A549 (cell line): ENCODE data around the gene TSPAN15. TPM values are rescaled to one million over a fixed set of nuclear protein-coding genes. Genes with fewer than 3 reads are reported as not detected.

ENCODE experiments used
- ATAC-seq, 2 experiments: fragments of 200-7000 bp in 1 of 2; fragments of >200 bp in 1 of 2; cut with Nextera tagmentation in 1 of 2; cut with Tn5 transposase in 1 of 2; 3 replicates each; pipeline versions ENCODE4 v1.8.0 to v1.9.1; 2018 to 2020; ENCODE audit warnings: mild to moderate bottlenecking in 1 of 2, moderate library complexity in 1 of 2
- CTCF ChIA-PET: fragments of 300-600 bp; sonication (Branson Sonifier 250); formaldehyde crosslinking; extraction: SDS; loops from one replicate; lab custom pipeline; 2021; ENCODE audit warnings: antibody characterized with exemption, inconsistent platforms; lab: Yijun Ruan, JAX
- POLR2A ChIA-PET: fragments of 350-600 bp; formaldehyde crosslinking; extraction: SDS; loops from one replicate; lab custom pipeline; 2021; ENCODE audit warnings: antibody characterized with exemption, inconsistent platforms; lab: Yijun Ruan, JAX
- DNase-seq, 2 experiments: peaks; one replicate each; pipeline versions ENCODE4 v3.0.0 to v3.0.0-alpha.2; 2011 to 2016; ENCODE audit warnings: low read depth in 1 of 2, low spot score in 1 of 2
- FAIRE-seq: peaks from 2 replicates; lab custom pipeline; 2011; peaks lifted over from hg19 to GRCh38; lab: Jason Lieb, UNC
- H3K27ac ChIP-seq, 2 experiments: fragments of >200 bp; sonication (Bioruptor Twin); formaldehyde crosslinking; 3 replicates each; pipeline ENCODE4 v1.5.1; 2016 to 2017
- H3K4me1 ChIP-seq: fragments of >200 bp; sonication (Bioruptor Twin); formaldehyde crosslinking; 3 replicates; pipeline ENCODE4 v1.6.1; 2016
- H3K4me2 ChIP-seq: fragments of >200 bp; sonication (Bioruptor Twin); formaldehyde crosslinking; 3 replicates; pipeline ENCODE4 v1.6.1; 2016
- H3K4me3 ChIP-seq: fragments of >200 bp; sonication (Bioruptor Twin); formaldehyde crosslinking; 3 replicates; pipeline ENCODE4 v1.5.1; 2016
- H3K9me3 ChIP-seq: fragments of >200 bp; sonication (Bioruptor Twin); formaldehyde crosslinking; 3 replicates; pipeline ENCODE4 v1.6.1; 2016
- BHLHE40 ChIP-seq: IDR thresholded peaks from 2 replicates; pipeline ENCODE4 v1.6.1; 2012; ENCODE audit warnings: low read depth, low read length, inconsistent platforms
- CHD2 ChIP-seq: fragments of 150-350 bp; IDR thresholded peaks from 2 replicates; pipeline ENCODE4 v1.6.1; 2014; ENCODE audit warnings: low read length; ENCODE audit not compliant: partially characterized antibody
- CHD4 ChIP-seq: fragments of 200-600 bp; sonication (generic); IDR thresholded peaks from 2 replicates; pipeline ENCODE4 v1.6.1; 2016; ENCODE audit warnings: antibody characterized with exemption, mild to moderate bottlenecking, borderline replicate concordance
- ESRRA ChIP-seq: fragments of 150-350 bp; IDR thresholded peaks from 2 replicates; pipeline ENCODE4 v1.6.1; 2014; ENCODE audit warnings: mild to moderate bottlenecking, low read length, borderline replicate concordance
- FOSL2 ChIP-seq, 2 experiments: fragments of 450-650 bp in 1 of 2; fragments of >200 bp in 1 of 2; sonication (Bioruptor Twin) in 1 of 2; formaldehyde crosslinking; IDR thresholded peaks; 2 replicates each; pipeline versions ENCODE4 v1.5.0 to v1.6.1; 2016 to 2020; ENCODE audit warnings: mild to moderate bottlenecking in 1 of 2, moderate library complexity in 1 of 2
- HDAC2 ChIP-seq: fragments of 200-600 bp; sonication (generic); IDR thresholded peaks from 2 replicates; pipeline ENCODE4 v1.6.1; 2016
- HEYL ChIP-seq: fragments of 250-450 bp; sonication (Bioruptor Pico); IDR thresholded peaks from 2 replicates; pipeline ENCODE4 v1.8.0; 2021; ENCODE audit warnings: mild to moderate bottlenecking, moderate library complexity
- HOXB13 ChIP-seq: fragments of 250-450 bp; sonication (Bioruptor Pico); IDR thresholded peaks from 2 replicates; pipeline ENCODE4 v1.5.0; 2020; ENCODE audit warnings: low read depth, mild to moderate bottlenecking, moderate library complexity
- JUN ChIP-seq, 2 experiments: fragments of >200 bp; sonication (Bioruptor Twin); formaldehyde crosslinking; IDR thresholded peaks; 2 replicates in 1 of 2; 3 replicates in 1 of 2; pipeline ENCODE4 v1.6.1; 2016 to 2017
- KDM5A ChIP-seq: fragments of 200-600 bp; sonication (generic); IDR thresholded peaks from 2 replicates; pipeline ENCODE4 v1.6.1; 2016; ENCODE audit warnings: antibody characterized with exemption, mild to moderate bottlenecking
- NFE2L2 ChIP-seq: fragments of 150-350 bp; conservative IDR thresholded peaks from 2 replicates; pipeline ENCODE4 v1.6.1; 2014; ENCODE audit warnings: low read length
- NPAS2 ChIP-seq: fragments of 250-450 bp; sonication (Bioruptor Pico); IDR thresholded peaks from 2 replicates; pipeline ENCODE4 v1.8.0; 2022; ENCODE audit warnings: mild to moderate bottlenecking, moderate library complexity, borderline replicate concordance
- POLR2A ChIP-seq: IDR thresholded peaks from 2 replicates; pipeline ENCODE4 v1.6.1; 2012; ENCODE audit warnings: mild to moderate bottlenecking, low read length
- RAD21 ChIP-seq, 2 experiments: fragments of >200 bp in 1 of 2; sonication (Bioruptor Twin) in 1 of 2; formaldehyde crosslinking in 1 of 2; IDR thresholded peaks in 1 of 2; conservative IDR thresholded peaks in 1 of 2; 2 replicates in 1 of 2; 3 replicates in 1 of 2; pipeline ENCODE4 v1.6.1; 2012 to 2018; ENCODE audit warnings: inconsistent platforms in 1 of 2
- RARB ChIP-seq: fragments of 250-450 bp; sonication (Bioruptor Pico); IDR thresholded peaks from 2 replicates; pipeline ENCODE4 v1.8.0; 2021; ENCODE audit warnings: mild to moderate bottlenecking, moderate library complexity
- RCOR1 ChIP-seq: fragments of 150-350 bp; IDR thresholded peaks from 2 replicates; pipeline ENCODE4 v1.6.1; 2014; ENCODE audit warnings: antibody characterized with exemption, low read length, low read depth
- RNF2 ChIP-seq: fragments of 200-600 bp; sonication (generic); IDR thresholded peaks from 2 replicates; pipeline ENCODE4 v1.6.1; 2016; ENCODE audit warnings: low read depth, mild to moderate bottlenecking, antibody characterized with exemption, moderate library complexity, borderline replicate concordance
- SMC3 ChIP-seq: fragments of >200 bp; sonication (Bioruptor Twin); formaldehyde crosslinking; IDR thresholded peaks from 3 replicates; pipeline ENCODE4 v1.6.1; 2018; ENCODE audit warnings: inconsistent platforms
- SREBF2 ChIP-seq: fragments of 450-650 bp; IDR thresholded peaks from 2 replicates; pipeline ENCODE4 v1.6.1; 2014; ENCODE audit warnings: mild to moderate bottlenecking, moderate library complexity
- TP53 ChIP-seq: fragments of 250-450 bp; sonication (Bioruptor Pico); IDR thresholded peaks from 2 replicates; pipeline ENCODE4 v1.5.0; 2021; ENCODE audit warnings: mild to moderate bottlenecking, moderate library complexity
- ZFP36 ChIP-seq: fragments of 450-650 bp; IDR thresholded peaks from 2 replicates; pipeline ENCODE4 v1.6.1; 2014; ENCODE audit warnings: borderline replicate concordance; ENCODE audit not compliant: partially characterized antibody
- ZNF302 ChIP-seq: fragments of 250-450 bp; sonication (Bioruptor Pico); IDR thresholded peaks from 2 replicates; pipeline ENCODE4 v1.9.0; 2021; ENCODE audit warnings: inconsistent platforms, mild to moderate bottlenecking, moderate library complexity
- WGBS: methylation state at CpG from one replicate; pipeline ENCODE4 v1.1.6; 2017; ENCODE audit errors: missing lambda C conversion rate; 5-methylcytosine and 5-hydroxymethylcytosine counted together
- polyA plus RNA-seq, 4 experiments: library from polyadenylated mRNA; depleted of rRNA in 3 of 4; stranded (reverse); fragments of >200 nt; fragmentation: RNase III in 1 of 4; extraction: RNeasy Plus Mini Kit Qiagen cat#74134 plus additional on column Dnase treatment in 1 of 4; gene quantifications; 2 replicates in 3 of 4; 3 replicates in 1 of 4; pipeline ENCODE4 v1.2.3, GENCODE V29; 2011 to 2017
- TF ChIP-seq, protein P1 (sequence below): fragments of >200 bp; sonication (Bioruptor Twin); formaldehyde crosslinking; IDR thresholded peaks from 3 replicates; pipeline ENCODE4 v1.5.1; 2016
- TF ChIP-seq, protein P2 (sequence below): fragments of >200 bp; sonication (Bioruptor Twin); formaldehyde crosslinking; IDR thresholded peaks from 3 replicates; pipeline ENCODE4 v1.6.1; 2016
- TF ChIP-seq, protein P3 (sequence below): fragments of >200 bp; sonication (Bioruptor Twin); formaldehyde crosslinking; IDR thresholded peaks from 2 replicates; pipeline ENCODE4 v1.6.1; 2016
- TF ChIP-seq, protein P4 (sequence below): fragments of 450-650 bp; IDR thresholded peaks from 2 replicates; pipeline ENCODE4 v1.6.1; 2014; ENCODE audit warnings: antibody characterized with exemption
- TF ChIP-seq, protein P5 (sequence below): IDR thresholded peaks from 2 replicates; pipeline ENCODE4 v1.6.1; 2012; ENCODE audit warnings: low read depth, borderline replicate concordance
- TF ChIP-seq, protein P6 (sequence below): IDR thresholded peaks from 2 replicates; pipeline ENCODE4 v1.6.1; 2012

The TSPAN15 gene
- polyA plus RNA-seq, 2 of the 4 experiments (the other 2 are of a cell fraction), result 49.3 to 89.6 TPM

DNA sequence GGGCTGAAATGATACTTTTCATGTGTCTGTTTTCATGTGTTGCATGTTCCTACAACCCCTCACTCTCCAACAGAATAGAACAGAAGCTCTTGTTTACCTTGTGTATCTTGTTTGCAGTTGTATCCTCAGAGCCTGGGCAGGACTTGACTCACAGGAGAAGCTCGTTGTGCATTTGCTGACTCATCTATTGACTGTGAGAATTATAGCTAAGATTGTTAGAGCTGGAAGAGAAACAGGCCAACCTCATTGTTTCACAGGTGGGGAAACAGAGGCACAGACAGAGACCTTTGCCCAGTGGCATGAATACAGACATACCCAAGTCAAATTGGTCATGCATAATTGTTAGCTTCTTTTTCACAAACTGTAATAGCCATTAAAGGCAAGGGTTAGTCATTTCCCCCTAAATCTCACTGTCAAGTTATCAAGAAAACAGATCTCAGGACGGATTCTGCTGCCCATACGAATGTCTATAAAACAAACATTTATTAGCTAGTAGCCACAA is 4.6 kb upstream of the TSPAN15 start (continued):
- TF ChIP-seq, protein P1, sequence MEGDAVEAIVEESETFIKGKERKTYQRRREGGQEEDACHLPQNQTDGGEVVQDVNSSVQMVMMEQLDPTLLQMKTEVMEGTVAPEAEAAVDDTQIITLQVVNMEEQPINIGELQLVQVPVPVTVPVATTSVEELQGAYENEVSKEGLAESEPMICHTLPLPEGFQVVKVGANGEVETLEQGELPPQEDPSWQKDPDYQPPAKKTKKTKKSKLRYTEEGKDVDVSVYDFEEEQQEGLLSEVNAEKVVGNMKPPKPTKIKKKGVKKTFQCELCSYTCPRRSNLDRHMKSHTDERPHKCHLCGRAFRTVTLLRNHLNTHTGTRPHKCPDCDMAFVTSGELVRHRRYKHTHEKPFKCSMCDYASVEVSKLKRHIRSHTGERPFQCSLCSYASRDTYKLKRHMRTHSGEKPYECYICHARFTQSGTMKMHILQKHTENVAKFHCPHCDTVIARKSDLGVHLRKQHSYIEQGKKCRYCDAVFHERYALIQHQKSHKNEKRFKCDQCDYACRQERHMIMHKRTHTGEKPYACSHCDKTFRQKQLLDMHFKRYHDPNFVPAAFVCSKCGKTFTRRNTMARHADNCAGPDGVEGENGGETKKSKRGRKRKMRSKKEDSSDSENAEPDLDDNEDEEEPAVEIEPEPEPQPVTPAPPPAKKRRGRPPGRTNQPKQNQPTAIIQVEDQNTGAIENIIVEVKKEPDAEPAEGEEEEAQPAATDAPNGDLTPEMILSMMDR, result no peak
- peak; percentile 98 for TF ChIP-seq ZNF302 (CRISPR knock-in tag)
- TF ChIP-seq ZFP36, result no peak
- no peak for TF ChIP-seq BHLHE40
- peak; percentile 76 for TF ChIP-seq NFE2L2
- TF ChIP-seq, protein P2, sequence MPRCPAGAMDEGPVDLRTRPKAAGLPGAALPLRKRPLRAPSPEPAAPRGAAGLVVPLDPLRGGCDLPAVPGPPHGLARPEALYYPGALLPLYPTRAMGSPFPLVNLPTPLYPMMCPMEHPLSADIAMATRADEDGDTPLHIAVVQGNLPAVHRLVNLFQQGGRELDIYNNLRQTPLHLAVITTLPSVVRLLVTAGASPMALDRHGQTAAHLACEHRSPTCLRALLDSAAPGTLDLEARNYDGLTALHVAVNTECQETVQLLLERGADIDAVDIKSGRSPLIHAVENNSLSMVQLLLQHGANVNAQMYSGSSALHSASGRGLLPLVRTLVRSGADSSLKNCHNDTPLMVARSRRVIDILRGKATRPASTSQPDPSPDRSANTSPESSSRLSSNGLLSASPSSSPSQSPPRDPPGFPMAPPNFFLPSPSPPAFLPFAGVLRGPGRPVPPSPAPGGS, result 0 out of 3 replicates have a peak, but pooled peaks have one; percentile 19
- TF ChIP-seq, protein P3, sequence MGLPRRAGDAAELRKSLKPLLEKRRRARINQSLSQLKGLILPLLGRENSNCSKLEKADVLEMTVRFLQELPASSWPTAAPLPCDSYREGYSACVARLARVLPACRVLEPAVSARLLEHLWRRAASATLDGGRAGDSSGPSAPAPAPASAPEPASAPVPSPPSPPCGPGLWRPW, result no peak
- no peak for TF ChIP-seq RNF2
- TF ChIP-seq TP53 (CRISPR knock-in tag), result peak; percentile 32; the same call in 1 of the 2 replicates
- TF ChIP-seq NPAS2, result peak; percentile 53; the same call in 1 of the 2 replicates
- no peak for TF ChIP-seq KDM5A
- no peak for TF ChIP-seq RCOR1
- no peak for TF ChIP-seq CHD4
- peak; percentile 59; the same call in 1 of the 2 replicates for TF ChIP-seq RARB
- TF ChIP-seq, protein P4, sequence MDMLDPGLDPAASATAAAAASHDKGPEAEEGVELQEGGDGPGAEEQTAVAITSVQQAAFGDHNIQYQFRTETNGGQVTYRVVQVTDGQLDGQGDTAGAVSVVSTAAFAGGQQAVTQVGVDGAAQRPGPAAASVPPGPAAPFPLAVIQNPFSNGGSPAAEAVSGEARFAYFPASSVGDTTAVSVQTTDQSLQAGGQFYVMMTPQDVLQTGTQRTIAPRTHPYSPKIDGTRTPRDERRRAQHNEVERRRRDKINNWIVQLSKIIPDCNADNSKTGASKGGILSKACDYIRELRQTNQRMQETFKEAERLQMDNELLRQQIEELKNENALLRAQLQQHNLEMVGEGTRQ, result no peak
- no peak for TF ChIP-seq SREBF2
- TF ChIP-seq, protein P5, sequence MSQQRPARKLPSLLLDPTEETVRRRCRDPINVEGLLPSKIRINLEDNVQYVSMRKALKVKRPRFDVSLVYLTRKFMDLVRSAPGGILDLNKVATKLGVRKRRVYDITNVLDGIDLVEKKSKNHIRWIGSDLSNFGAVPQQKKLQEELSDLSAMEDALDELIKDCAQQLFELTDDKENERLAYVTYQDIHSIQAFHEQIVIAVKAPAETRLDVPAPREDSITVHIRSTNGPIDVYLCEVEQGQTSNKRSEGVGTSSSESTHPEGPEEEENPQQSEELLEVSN, result no peak
- no peak for TF ChIP-seq HDAC2
- TF ChIP-seq HOXB13, result peak; percentile 83
- no peak for TF ChIP-seq CHD2

DNA sequence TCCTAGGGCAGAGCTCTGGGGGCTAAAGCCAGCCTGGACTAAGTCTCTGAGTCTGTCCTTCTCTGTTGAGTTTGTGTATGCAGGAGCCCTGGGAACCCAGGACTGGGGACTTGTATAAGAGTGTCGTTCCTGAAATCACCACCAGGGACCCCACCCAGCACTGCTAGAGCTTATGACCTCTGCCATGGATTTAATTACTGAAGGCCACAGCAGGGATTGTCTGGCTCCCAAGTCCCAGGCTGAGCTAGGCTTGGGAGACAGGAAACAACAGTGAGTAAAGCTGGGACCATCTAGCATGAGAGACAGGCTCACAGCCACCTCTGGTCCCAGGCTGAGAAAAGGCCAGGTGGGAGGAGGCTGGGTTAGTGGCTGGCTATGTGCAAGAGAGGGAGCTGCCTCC is 1.4 kb upstream of the TSPAN15 start:
- CTCF ChIA-PET, result interaction anchor here (0.7 to 5.9 kb wide), 22 partner anchors 8 to 195 kb away, joined by 3 to 57 read pairs (median 4); partner anchors contain the start of gene TACR2
- POLR2A ChIA-PET, result interaction anchor here (0.9 to 2.6 kb wide), 3 partner anchors 11 to 42 kb away, joined by 3 to 13 read pairs (median 6); no protein-coding TSS in a partner anchor
- peaks cover 79% of the 10 kb centered on the region for H3K4me1 ChIP-seq
- peak; percentile 60 to 79 for ATAC-seq
- H3K4me2 ChIP-seq, result peak overlapping the region; percentile 87
- H3K9me3 ChIP-seq, result no peaks in the 10 kb centered on the region
- peak overlapping the region; percentile 92 to 94 for H3K27ac ChIP-seq
- DNase-seq, result peak; percentile 69 to 95
- WGBS, result 0% methylated on average over 1 of the region's 1 CpG
- peak overlapping the region; percentile 78; the same call in 2 of the 3 replicates for H3K4me3 ChIP-seq
- no peak for FAIRE-seq
- TF ChIP-seq FOSL2 (IDR thresholded peaks at IDR 0.05), result no peak
- peak; percentile 38 for TF ChIP-seq FOSL2 (CRISPR knock-in tag; IDR thresholded peaks at IDR 0.05)
- peak; percentile 47 for TF ChIP-seq SMC3
- no peak for TF ChIP-seq POLR2A
- TF ChIP-seq, protein P2, result 0 out of 3 replicates have a peak, but pooled peaks have one; percentile 35
- peak; percentile 42 to 51; a peak in 4 of 5 replicates for TF ChIP-seq RAD21 (conservative IDR thresholded peaks at IDR 0.05 in 1 of 2, IDR thresholded peaks at IDR 0.05 in 1 of 2)
- peak; percentile 67; the same call in 1 of the 2 replicates for TF ChIP-seq ESRRA
- TF ChIP-seq, protein P6, sequence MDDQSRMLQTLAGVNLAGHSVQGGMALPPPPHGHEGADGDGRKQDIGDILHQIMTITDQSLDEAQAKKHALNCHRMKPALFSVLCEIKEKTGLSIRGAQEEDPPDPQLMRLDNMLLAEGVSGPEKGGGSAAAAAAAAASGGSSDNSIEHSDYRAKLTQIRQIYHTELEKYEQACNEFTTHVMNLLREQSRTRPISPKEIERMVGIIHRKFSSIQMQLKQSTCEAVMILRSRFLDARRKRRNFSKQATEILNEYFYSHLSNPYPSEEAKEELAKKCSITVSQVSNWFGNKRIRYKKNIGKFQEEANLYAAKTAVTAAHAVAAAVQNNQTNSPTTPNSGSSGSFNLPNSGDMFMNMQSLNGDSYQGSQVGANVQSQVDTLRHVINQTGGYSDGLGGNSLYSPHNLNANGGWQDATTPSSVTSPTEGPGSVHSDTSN, result no peak
- TF ChIP-seq, protein P1, result peak; percentile 44
- TF ChIP-seq HEYL (CRISPR knock-in tag), result no peak
- peak; percentile 4 to 43; a peak in 1 of 5 replicates for TF ChIP-seq JUN (IDR thresholded peaks at IDR 0.05)
- TF ChIP-seq, all 56 proteins: peak for 7
